GM23338 (cell line): Measurements from ENCODE around the gene ZGRF1. TPM values are rescaled to one million over a fixed set of nuclear protein-coding genes. Genes with fewer than 3 reads are reported as not detected.
"Not testable (repeated sequence)": the region's sequence is repeated elsewhere in the genome, so short reads cannot be mapped to it uniquely, and the experiment has no call there.

Source experiments
- ATAC-seq: fragments of 200-7000 bp; cut with Tn5 transposase; 3 replicates; pipeline ENCODE4 v1.9.1; 2020
- DNase-seq: peaks from one replicate; pipeline ENCODE4 v3.0.0-alpha.2; 2015; ENCODE audit warnings: low spot score
- H2AFZ ChIP-seq: fragments of 200-600 bp; sonication (generic); 2 replicates; pipeline ENCODE4 v1.8.0; 2016; ENCODE audit warnings: antibody characterized with exemption, mild to moderate bottlenecking, moderate library complexity
- H3F3A ChIP-seq: fragments of 200-600 bp; sonication (generic); replicated peaks from 2 replicates; pipeline ENCODE4 v1.8.0; 2017; ENCODE audit warnings: antibody characterized with exemption, mixed run types, low read depth
- H3K27ac ChIP-seq: fragments of 200-600 bp; sonication (generic); 2 replicates; pipeline ENCODE4 v1.6.1; 2016; ENCODE audit warnings: low read depth
- H3K27me3 ChIP-seq: fragments of 200-600 bp; sonication (generic); 2 replicates; pipeline ENCODE4 v1.8.0; 2016; ENCODE audit warnings: mild to moderate bottlenecking, mixed run types, moderate library complexity; ENCODE audit not compliant: insufficient read depth
- H3K36me3 ChIP-seq: fragments of 200-600 bp; sonication (generic); 2 replicates; pipeline ENCODE4 v1.8.0; 2016; ENCODE audit warnings: mild to moderate bottlenecking; ENCODE audit not compliant: insufficient read depth
- H3K4me1 ChIP-seq: fragments of 200-600 bp; sonication (generic); 2 replicates; pipeline ENCODE4 v1.8.0; 2016; ENCODE audit warnings: mild to moderate bottlenecking, moderate library complexity; ENCODE audit not compliant: insufficient read depth
- H3K4me2 ChIP-seq: fragments of 200-600 bp; sonication (generic); 2 replicates; pipeline ENCODE4 v1.7.1; 2017; ENCODE audit warnings: mixed run types
- H3K4me3 ChIP-seq: fragments of 200-600 bp; sonication (generic); 2 replicates; pipeline ENCODE4 v1.6.1; 2016; ENCODE audit warnings: mixed run types
- H3K79me2 ChIP-seq: fragments of 200-600 bp; sonication (generic); replicated peaks from 2 replicates; pipeline ENCODE4 v1.8.0; 2017; ENCODE audit warnings: mild to moderate bottlenecking; ENCODE audit not compliant: insufficient read depth
- H3K9me2 ChIP-seq: fragments of 200-600 bp; sonication (generic); 2 replicates; pipeline ENCODE4 v1.8.0; 2017; ENCODE audit not compliant: insufficient read depth
- H4K20me1 ChIP-seq: fragments of 200-600 bp; sonication (generic); replicated peaks from 2 replicates; pipeline ENCODE4 v1.8.0; 2017; ENCODE audit warnings: mild to moderate bottlenecking; ENCODE audit not compliant: insufficient read depth
- H3K27ac Mint-ChIP-seq: 2 replicates; pipeline ENCODE4 v1.8.0; 2020; ENCODE audit warnings: inconsistent platforms, mild to moderate bottlenecking, moderate library complexity, mixed read lengths
- H3K27me3 Mint-ChIP-seq: 3 replicates; pipeline ENCODE4 v1.8.0; 2022; ENCODE audit warnings: low read depth, mild to moderate bottlenecking, moderate library complexity, mixed read lengths, inconsistent platforms; ENCODE audit not compliant: insufficient read depth, poor library complexity
- H3K36me3 Mint-ChIP-seq: 3 replicates; pipeline ENCODE4 v1.8.0; 2021; ENCODE audit warnings: low read depth, mild to moderate bottlenecking, inconsistent platforms, moderate library complexity, mixed read lengths
- H3K4me1 Mint-ChIP-seq: 3 replicates; pipeline ENCODE4 v1.8.0; 2020; ENCODE audit warnings: mild to moderate bottlenecking, inconsistent platforms, mixed read lengths
- H3K4me3 Mint-ChIP-seq: 3 replicates; pipeline ENCODE4 v1.8.0; 2021; ENCODE audit warnings: moderate library complexity, mild to moderate bottlenecking, inconsistent platforms, mixed read lengths
- H3K9me3 Mint-ChIP-seq: 3 replicates; pipeline ENCODE4 v1.8.0; 2020; ENCODE audit warnings: moderate library complexity, mild to moderate bottlenecking, inconsistent platforms, mixed read lengths
- microRNA counts: library from miRNA; unstranded; fragments of <30 nt; microRNA quantifications from one replicate; lab custom pipeline; 2017
- microRNA-seq: library from miRNA; unstranded; fragments of <30 nt; microRNA quantifications from one replicate; pipeline ENCODE4, GENCODE V29; 2017
- polyA plus RNA-seq: library from polyadenylated mRNA; unstranded; fragments of >200 nt; fragmentation: Nextera tagmentation; extraction: Ambion mirVana; gene quantifications from 2 replicates; pipeline ENCODE4 v1.2.1, GENCODE V29; 2016
- small RNA-seq: library from RNA; depleted of rRNA; stranded (forward); fragments of <200 nt; gene quantifications from one replicate; pipeline ENCODE3, GENCODE V24; 2014; ENCODE audit warnings: low replicate concordance
- total RNA-seq: library from RNA; depleted of rRNA; stranded (reverse); fragments of >200 nt; shearing (Covaris generic); gene quantifications from 2 replicates; pipeline ENCODE4 v1.2.3, GENCODE V29; 2014; rRNA removed

Gene ZGRF1
- total and polyA plus RNA-seq, 2 experiments from 2014 or later, result 41.7 to 62.6 TPM

- Mint-ChIP-seq H3K9me3 (peaks cover 38% of the 10 kb centered on the region), H3K36me3 (peaks cover 16% of the 10 kb centered on the region)
- DNase-seq, H3K27me3 ChIP-seq, H3K79me2 ChIP-seq, H2AFZ ChIP-seq, H3K4me1 ChIP-seq, H4K20me1 ChIP-seq, H3K27me3 Mint-ChIP-seq, H3K36me3 ChIP-seq, H3K4me2 ChIP-seq, H3K4me3 ChIP-seq, H3K9me2 ChIP-seq, H3F3A ChIP-seq, ATAC-seq, H3K4me3 Mint-ChIP-seq, H3K27ac ChIP-seq, H3K4me1 Mint-ChIP-seq, H3K27ac Mint-ChIP-seq: not testable (repeated sequence)
These were observed 145.9 kb downstream of the ZGRF1 start for GRCh38 chr4:112490808-112491207.

MicroRNAs encoded within 50 kb of the gene (microRNA counts, 767-probe panel; counts per million panel counts)
- 17,996 counts per million, percentile 97 among the panel's probes with 10 or more counts for microRNA hsa-miR-302a-3p (lab: Ali Mortazavi, UCI)
- microRNA hsa-miR-302b-3p (lab: Ali Mortazavi, UCI), result 20,813 counts per million, percentile 100 among the panel's probes with 10 or more counts
- microRNA hsa-miR-302c-3p (lab: Ali Mortazavi, UCI), result 16,118 counts per million, percentile 97 among the panel's probes with 10 or more counts
- 18,630 counts per million, percentile 98 among the panel's probes with 10 or more counts for microRNA hsa-miR-302d-3p (lab: Ali Mortazavi, UCI)
- microRNA hsa-miR-367-3p (lab: Ali Mortazavi, UCI), result 14,823 counts per million, percentile 96 among the panel's probes with 10 or more counts

Small RNA genes within 50 kb of the gene (microRNA-seq; reads per million reads assigned to microRNA genes)
- gene MIR302A (347,431 reads per million, percentile 100 among the genes with 10 or more reads in this experiment), gene MIR302B (270,500 reads per million, percentile 100 among the genes with 10 or more reads in this experiment), gene MIR302C (96,158 reads per million, percentile 99 among the genes with 10 or more reads in this experiment), gene MIR302D (195,190 reads per million, percentile 99 among the genes with 10 or more reads in this experiment), gene MIR367 (215 reads per million, percentile 74 among the genes with 10 or more reads in this experiment)

Small RNA genes within 50 kb of the gene (small RNA-seq; reads per million reads assigned to genes)
- gene MIR302A (2,561 reads per million, percentile 100 among the genes with 10 or more reads in this experiment), gene MIR302C (254 reads per million, percentile 99 among the genes with 10 or more reads in this experiment), gene MIR302D (437 reads per million, percentile 100 among the genes with 10 or more reads in this experiment), gene MIR367 (9.2 reads per million, percentile 96 among the genes with 10 or more reads in this experiment)

Other genes with a start within 250 kb of the ZGRF1 start
- not detected in 2 replicates for gene NEUROG2, start 120.7 kb downstream of the ZGRF1 start, total RNA-seq
- gene NEUROG2, start 120.7 kb downstream of the ZGRF1 start, polyA plus RNA-seq, result not detected in 2 replicates
- 25.8 and 26.6 TPM in 2 replicates for gene LARP7, start 234 bp upstream of the ZGRF1 start, total RNA-seq
- 133 and 157 TPM in 2 replicates for gene LARP7, start 234 bp upstream of the ZGRF1 start, polyA plus RNA-seq